Activated CD4-positive, CD25-positive, alpha-beta regulatory T cell treated with anti-CD3 and anti-CD28 coated beads, Interleukin-2, amount 50 U/mL, for 24 hours (primary cell): ENCODE results near the gene XIRP2.

Source experiments
- ATAC-seq, 2 donors: fragments of 150-1000 bp; cut with Tn5 transposase; one replicate each; pipeline ENCODE4 v1.10.0; 2021; ENCODE audit warnings: mild to moderate bottlenecking in 1 of 2, moderate library complexity in 1 of 2

The XIRP2 gene

GRCh38 chr2:167135706-167136105, 247.4 kb downstream of the XIRP2 start:
- ATAC-seq: no peak

GRCh38 chr2:167136879-167137596, 248.8 kb downstream of the XIRP2 start:
- ATAC-seq: no peak

- ATAC-seq: no peak
These were observed 252.1 kb downstream of the XIRP2 start for GRCh38 chr2:167140330-167140729.

GRCh38 chr2:167140767-167141166, 252.5 kb downstream of the XIRP2 start:
- no peak for ATAC-seq

GRCh38 chr2:167142554-167142953, 254.3 kb downstream of the XIRP2 start:
- no peak for ATAC-seq

- no peak for ATAC-seq
These were observed 256.1 kb downstream of the XIRP2 start for GRCh38 chr2:167144179-167144898.

GRCh38 chr2:167147271-167147941, 259.1 kb downstream of the XIRP2 start:
- no peak for ATAC-seq

- no peak for ATAC-seq
These were observed 263.6 kb downstream of the XIRP2 start for GRCh38 chr2:167151894-167152293.

- ATAC-seq: no peak
These were observed 269.2 kb downstream of the XIRP2 start for GRCh38 chr2:167157523-167157922.

- ATAC-seq: no peak
These were observed 288.9 kb downstream of the XIRP2 start for GRCh38 chr2:167177196-167177595.

- ATAC-seq: no peak
These were observed 292.9 kb downstream of the XIRP2 start for GRCh38 chr2:167181134-167181533.

- no peak for ATAC-seq
These were observed 293.4 kb downstream of the XIRP2 start for GRCh38 chr2:167181688-167182087.

- ATAC-seq: no peak
These were observed 294.1 kb downstream of the XIRP2 start for GRCh38 chr2:167182403-167182802.

GRCh38 chr2:167183931-167184330, 295.7 kb downstream of the XIRP2 start:
- ATAC-seq: no peak

- no peak for ATAC-seq
These were observed 298.2 kb downstream of the XIRP2 start for GRCh38 chr2:167186465-167186864.

- ATAC-seq: no peak
These were observed 298.9 kb downstream of the XIRP2 start for GRCh38 chr2:167187049-167187727.

- ATAC-seq: no peak
These were observed 300.0 kb downstream of the XIRP2 start for GRCh38 chr2:167187978-167188967.

- no peak for ATAC-seq
These were observed 301.8 kb downstream of the XIRP2 start for GRCh38 chr2:167190053-167190452.

GRCh38 chr2:167191588-167191987, 303.3 kb downstream of the XIRP2 start:
- ATAC-seq: no peak

GRCh38 chr2:167192833-167193232, 304.6 kb downstream of the XIRP2 start:
- no peak for ATAC-seq

GRCh38 chr2:167196461-167197252, 308.4 kb downstream of the XIRP2 start:
- ATAC-seq: no peak
